Measurements from ENCODE around the gene DLAT. TPM values are rescaled to one million over a fixed set of nuclear protein-coding genes. Genes with fewer than 3 reads are reported as not detected.

DLAT gene
- total RNA-seq, 1 experiment from 2014 or later, result 71.5 TPM

GRCh38 chr11:112097734-112098528 is 72.7 kb downstream of the DLAT start:
- no peak for DNase-seq (ENCODE audit: low spot score)
- in situ Hi-C loops (cut with HindIII; ENCODE audit: low sequenced_read_pairs), result no loop called here

DNA sequence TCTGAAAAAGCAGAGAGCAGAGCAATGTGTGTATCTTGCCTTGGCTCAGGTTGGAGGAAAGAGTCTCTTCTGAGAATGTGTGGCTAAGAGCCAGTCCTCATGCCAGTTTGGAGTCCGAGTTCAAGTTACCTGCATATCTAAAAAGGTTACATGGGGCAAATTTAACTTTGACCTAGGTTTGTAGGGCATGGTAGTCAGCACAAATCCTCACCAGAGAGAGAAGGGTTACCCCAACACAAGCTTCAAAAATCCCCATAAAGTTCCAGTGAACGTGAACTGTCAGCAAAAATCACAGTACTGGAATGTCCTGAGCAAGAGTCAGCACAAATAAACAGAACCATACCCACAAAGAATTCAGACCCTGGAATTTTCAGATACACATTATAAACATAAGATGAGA is 75.3 kb downstream of the DLAT start:
- in situ Hi-C loops (cut with HindIII; ENCODE audit: low sequenced_read_pairs), result no loop called here
- DNase-seq (ENCODE audit: low spot score), result no peak

- no peak for DNase-seq (ENCODE audit: low spot score)
- in situ Hi-C loops (cut with HindIII; ENCODE audit: low sequenced_read_pairs), result no loop called here
Observed at GRCh38 chr11:112103446-112103845, 78.2 kb downstream of the DLAT start.

DNA sequence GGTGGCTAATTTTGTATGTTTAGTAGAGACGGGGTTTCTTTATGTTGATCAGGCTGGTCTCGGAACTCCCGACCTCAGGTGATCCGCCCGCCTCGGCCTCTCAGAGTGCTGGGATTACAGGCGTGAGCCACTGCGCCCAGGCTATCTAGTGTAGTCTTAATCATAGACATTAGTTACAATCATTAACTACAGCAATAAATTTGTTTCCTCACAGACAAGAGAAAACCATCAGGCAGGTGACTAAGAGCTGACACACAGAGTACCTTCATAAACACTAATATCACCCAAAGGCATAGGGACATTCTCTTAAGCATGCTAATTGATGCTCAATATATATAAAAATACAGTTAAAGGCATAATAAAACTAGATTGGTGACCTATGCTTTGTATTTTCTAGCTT is 80.9 kb downstream of the DLAT start:
- no peak for DNase-seq (ENCODE audit: low spot score)
- in situ Hi-C loops (cut with HindIII; ENCODE audit: low sequenced_read_pairs), result no loop called here

Other genes starting within 250 kb of the DLAT start
- gene ALG9, start 153.8 kb upstream of the DLAT start, total RNA-seq (2014; rRNA removed; shearing (Covaris generic)), result 55.8 and 71.4 TPM in 2 replicates
- gene FDXACB1, start 146.2 kb upstream of the DLAT start, total RNA-seq (2014; rRNA removed; shearing (Covaris generic)), result 0.68 and 3.0 TPM in 2 replicates
- 41.0 and 66.8 TPM in 2 replicates for gene CFAP68, start 145.9 kb upstream of the DLAT start, total RNA-seq (2014; rRNA removed; shearing (Covaris generic))
- gene CRYAB, start 113.6 kb upstream of the DLAT start, total RNA-seq (2014; rRNA removed; shearing (Covaris generic)), result 153 and 175 TPM in 2 replicates
- gene HSPB2, start 112.7 kb upstream of the DLAT start, total RNA-seq (2014; rRNA removed; shearing (Covaris generic)), result 11.7 and 30.6 TPM in 2 replicates
- 11.8 and 26.1 TPM in 2 replicates for gene C11orf52, start 106.5 kb upstream of the DLAT start, total RNA-seq (2014; rRNA removed; shearing (Covaris generic))
- 64.4 and 67.8 TPM in 2 replicates for gene DIXDC1, start 88.1 kb upstream of the DLAT start, total RNA-seq (2014; rRNA removed; shearing (Covaris generic))
- 2.6 and 4.4 TPM in 2 replicates for gene PIH1D2, start 48.6 kb downstream of the DLAT start, total RNA-seq (2014; rRNA removed; shearing (Covaris generic))
- 39.3 and 43.6 TPM in 2 replicates for gene NKAPD1, start 48.9 kb downstream of the DLAT start, total RNA-seq (2014; rRNA removed; shearing (Covaris generic))
- 131 and 181 TPM in 2 replicates for gene TIMM8B, start 61.3 kb downstream of the DLAT start, total RNA-seq (2014; rRNA removed; shearing (Covaris generic))
- 206 and 219 TPM in 2 replicates for gene SDHD, start 61.5 kb downstream of the DLAT start, total RNA-seq (2014; rRNA removed; shearing (Covaris generic))
- not detected in 2 replicates for gene IL18, start 138.7 kb downstream of the DLAT start, total RNA-seq (2014; rRNA removed; shearing (Covaris generic))
- gene TEX12, start 142.0 kb downstream of the DLAT start, total RNA-seq (2014; rRNA removed; shearing (Covaris generic)), result not detected in 2 replicates
- 1.1 TPM in 1 of 2 replicates, not detected in the other for gene BCO2, start 150.1 kb downstream of the DLAT start, total RNA-seq (2014; rRNA removed; shearing (Covaris generic))
- gene PTS, start 201.0 kb downstream of the DLAT start, total RNA-seq (2014; rRNA removed; shearing (Covaris generic)), result 33.1 and 54.6 TPM in 2 replicates
- gene PLET1, start 235.5 kb downstream of the DLAT start, total RNA-seq (2014; rRNA removed; shearing (Covaris generic)), result not detected in 2 replicates